ENCODE data around the gene GSS.

GRCh38 chr20:34955231-34956040 is at the start of gene GSS, which contains the start of gene MYH7B:
- TF ChIP-seq POLR2AphosphoS5 (IDR thresholded peaks at IDR 0.05): peak; percentile 91 to 95 (median 93)
- peak; percentile 35 to 84 (median 44) for TF ChIP-seq CTCF (IDR thresholded peaks at IDR 0.05)

All from transverse colon (tissue), 4 donors.